UCSD-AML1 (cell line): ENCODE data around the gene MYL10.
A peak's percentile ranks its signal among the peaks of the same experiment; 100 is the strongest.
"Not testable (repeated sequence)": the region's sequence is repeated elsewhere in the genome, so short reads cannot be mapped to it uniquely, and the experiment has no call there.

Source experiments
- DNase-seq: peaks from one replicate; lab custom pipeline; 2025; ENCODE audit not compliant: unreplicated experiment; lab: John Stamatoyannopoulos, UW

Gene MYL10

DNA sequence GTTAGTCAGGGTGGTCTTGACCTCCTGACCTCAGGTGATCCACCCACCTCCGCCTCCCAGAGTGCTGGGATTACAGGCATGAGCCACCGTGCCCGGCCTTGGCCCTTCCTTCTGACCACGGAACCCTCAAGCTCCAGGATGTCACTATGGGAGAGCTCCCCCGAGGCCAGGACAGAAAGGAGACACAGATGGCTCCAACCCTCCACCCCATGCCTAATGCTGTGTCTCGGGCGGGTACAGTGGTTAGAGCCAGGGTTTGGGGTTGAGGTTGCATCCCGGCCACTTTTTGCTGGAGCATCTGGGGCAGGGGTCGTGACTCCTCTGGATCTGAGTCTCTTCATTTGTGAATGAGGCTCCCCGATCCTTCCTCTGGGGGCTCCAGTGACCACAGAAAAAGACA is 8.1 kb downstream of the MYL10 start:
- no peak for DNase-seq

- no peak for DNase-seq
These were observed 8.7 kb downstream of the MYL10 start for GRCh38 chr7:101620395-101620794.

DNA sequence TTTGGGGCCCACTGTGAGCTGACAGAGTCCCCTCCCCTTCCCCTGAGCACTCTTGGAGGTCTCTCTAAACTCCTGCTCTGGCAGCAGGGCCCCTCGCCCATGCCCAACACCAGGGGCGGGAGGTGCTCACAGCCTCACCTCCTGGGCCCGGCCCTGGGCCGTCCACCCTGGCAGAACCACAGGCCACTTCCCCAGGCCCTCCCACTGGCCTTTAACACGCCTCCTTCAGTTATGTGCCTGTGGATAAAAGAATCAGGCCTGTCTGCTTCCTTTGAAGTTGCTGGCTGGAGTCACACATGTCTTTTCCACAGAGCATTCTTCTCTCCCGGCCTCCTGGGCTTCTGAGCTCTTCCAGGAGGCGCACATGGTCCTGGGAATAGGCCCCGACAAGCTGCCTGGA is 10.2 kb downstream of the MYL10 start:
- no peak for DNase-seq

DNA sequence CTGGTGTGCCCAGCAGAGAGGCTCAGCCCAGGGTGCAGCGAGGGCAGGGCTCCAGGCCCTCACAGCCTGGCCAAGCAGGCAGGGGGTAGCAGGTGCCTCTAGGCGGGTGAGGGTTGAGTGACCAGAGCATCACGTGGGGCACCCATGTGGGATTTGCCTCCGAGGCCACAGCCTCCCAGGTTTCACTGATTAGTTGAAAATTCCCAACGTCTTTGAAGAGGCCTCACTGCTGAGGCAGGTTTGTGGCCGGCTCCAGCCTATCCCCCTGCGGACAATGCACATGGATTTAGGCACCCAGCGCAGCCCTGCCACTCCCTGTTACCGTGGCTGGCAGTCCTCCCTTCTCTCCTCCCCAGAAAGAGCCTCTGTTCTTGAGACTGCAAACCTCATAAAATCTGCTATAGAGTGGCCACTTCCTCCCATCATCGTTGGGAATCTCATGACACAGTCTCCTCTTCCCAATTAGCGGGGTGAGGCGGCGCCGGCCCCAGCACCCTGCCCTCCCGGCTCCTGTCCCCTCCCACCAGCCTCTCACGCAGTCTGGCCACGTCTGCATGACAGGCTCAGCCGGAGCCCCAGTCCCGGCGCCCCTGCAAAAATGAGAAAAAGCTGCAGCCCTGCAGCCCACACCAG is 10.8 kb downstream of the MYL10 start:
- no peak for DNase-seq

GRCh38 chr7:101617451-101618206 is 11.5 kb downstream of the MYL10 start:
- no peak for DNase-seq

DNA sequence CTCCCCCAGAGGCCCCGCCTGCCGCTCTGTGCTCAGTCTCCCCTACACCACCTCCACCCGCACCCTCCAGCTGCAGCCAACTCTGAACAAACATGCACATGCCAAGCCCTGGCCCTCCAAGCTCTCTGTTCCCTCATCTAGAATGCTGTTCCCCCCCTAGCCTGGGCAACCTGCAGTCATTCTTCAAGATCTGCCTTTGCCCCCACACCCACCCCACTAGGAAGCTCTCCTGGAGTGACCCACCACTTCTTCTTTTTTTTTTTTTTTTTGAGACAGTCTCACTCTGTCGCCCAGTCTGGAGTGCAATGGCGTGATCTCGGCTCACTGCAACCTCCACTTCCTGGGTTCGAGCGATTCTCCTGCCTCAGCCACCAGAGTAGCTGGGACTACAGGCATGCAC is 13.7 kb downstream of the MYL10 start:
- DNase-seq, result no peak

DNA sequence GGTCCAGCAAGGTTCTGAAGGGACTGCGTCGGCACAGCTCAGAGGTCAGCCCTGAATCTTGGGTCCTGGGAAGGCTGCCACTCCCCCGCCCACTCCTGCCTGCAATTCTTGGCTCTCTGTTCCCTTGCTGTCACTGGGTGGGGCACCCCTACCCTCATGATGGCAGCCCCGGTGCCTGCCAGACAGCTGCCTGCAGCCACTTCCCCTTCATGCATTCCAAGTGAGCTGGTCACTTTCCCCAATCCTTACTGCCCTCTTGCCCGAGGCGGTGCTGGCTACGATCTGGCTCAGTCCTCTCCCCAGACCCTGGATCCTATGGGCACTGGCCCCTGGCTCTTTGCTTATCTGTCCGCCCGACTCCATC is 14.2 kb downstream of the MYL10 start:
- no peak for DNase-seq

GRCh38 chr7:101614098-101614938 is 14.8 kb downstream of the MYL10 start:
- DNase-seq, result no peak

GRCh38 chr7:101612885-101613515 is 16.1 kb downstream of the MYL10 start:
- no peak for DNase-seq

- no peak for DNase-seq
These were observed 20.1 kb downstream of the MYL10 start for GRCh38 chr7:101608772-101609713.

DNA sequence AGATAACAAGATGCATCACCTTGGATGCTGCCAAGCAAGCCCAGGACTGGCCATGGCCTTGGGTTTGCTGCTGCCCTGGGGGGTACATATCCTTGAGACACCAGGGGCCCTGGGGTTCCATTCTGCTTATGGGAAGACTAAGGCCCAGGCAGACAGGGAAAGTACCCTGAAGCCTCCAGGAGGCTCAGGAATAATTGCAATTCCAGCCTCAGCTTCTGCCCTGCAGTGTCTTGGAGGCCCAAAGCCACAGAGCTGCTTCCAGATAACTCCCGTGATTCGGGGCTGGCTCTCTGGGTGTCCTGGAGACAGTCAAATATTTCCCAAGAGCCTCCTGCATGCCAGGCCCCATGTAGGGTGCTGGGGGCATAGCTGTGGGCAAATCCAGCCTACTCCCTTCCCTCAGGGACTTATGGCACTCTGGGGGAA is 22.6 kb downstream of the MYL10 start:
- no peak for DNase-seq

DNA sequence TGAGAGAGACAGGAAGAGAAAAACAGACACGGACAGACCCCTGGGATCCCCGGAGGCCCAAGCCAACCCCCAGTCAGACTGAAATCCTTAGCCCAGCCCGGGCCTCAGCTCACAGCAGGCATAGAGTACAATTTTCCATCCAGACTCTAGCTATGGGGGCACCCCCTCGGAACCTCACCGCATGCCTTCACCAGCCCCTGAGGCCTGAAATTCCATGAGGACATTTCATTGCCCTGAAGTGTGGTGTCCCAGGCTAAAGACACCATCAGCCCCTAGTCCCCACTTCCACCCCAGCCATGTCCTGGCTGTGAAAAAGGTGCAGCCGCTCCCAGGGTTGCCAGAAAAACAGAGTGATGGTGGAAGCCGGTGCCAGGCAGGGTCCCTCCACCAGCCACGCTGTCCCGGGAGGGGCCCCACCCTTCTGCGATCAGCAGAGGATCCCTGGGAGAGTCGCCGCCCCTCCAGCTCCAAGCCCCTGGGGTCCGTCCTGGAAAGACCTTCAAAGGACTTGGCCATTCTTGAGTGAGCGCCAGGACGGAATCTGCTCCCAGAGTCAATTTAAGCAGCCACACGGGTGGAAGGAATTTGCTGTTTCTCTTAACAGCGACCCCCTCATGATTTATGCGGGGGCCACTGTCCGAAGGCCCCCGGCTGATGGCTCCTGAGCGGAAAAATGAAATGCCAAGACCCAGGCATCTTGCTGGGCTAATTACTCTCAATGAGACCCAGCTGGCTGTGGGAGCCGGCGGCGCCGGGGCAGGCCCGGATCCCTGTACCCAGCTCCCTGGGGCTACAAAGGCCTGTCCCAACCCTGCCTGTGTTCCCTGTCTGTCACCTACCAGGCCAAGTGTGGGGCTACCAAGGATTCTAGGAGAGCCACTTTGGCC is 23.2 kb downstream of the MYL10 start:
- no peak for DNase-seq

DNA sequence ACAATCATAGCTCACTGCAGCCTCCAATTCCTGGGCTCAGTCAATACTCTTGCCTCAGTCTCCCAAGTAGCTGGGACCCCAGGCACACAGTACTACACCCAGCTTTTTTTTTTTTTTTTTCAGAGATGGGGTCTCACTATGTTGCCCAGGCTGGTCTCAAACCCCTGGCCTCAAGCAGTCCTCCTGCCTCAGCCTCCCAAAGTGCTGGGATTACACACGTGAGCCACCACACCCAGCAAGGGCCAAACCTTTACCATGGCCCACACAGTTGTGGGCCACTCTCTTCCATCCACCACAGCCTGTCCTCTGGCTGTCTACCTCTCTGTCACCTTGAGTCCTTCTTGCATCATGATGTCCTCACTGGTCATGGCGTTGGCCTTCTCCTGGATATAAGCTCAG is 24.2 kb downstream of the MYL10 start:
- DNase-seq, result not testable (repeated sequence)

DNA sequence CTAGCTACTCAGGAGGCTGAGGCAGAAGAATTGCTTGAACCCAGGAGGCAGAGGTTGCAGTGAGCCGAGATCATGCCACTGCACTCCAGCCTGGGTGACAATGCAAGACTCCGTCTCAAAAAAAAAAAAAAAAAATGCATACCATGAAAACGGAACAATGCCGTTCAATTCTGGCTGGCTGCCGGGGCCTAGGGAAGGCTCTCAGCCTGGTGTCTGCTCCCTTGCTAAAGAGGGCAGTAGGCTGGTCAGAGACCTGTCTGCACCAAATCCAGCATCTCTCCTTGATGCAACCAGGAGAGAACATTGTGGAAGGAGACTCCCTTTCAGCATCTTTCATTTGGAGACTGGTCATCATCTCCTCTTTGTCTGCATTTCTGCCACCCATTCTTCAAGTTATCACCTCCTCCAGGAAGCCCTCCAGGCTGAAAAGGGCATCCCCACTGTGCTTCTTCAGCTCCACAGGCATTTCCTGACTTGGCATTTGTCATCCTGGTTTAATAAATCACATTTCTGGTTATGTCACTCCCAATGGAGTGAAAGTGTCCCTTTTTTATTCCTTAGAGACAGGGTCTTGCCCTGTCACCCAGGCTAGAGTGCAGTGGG is 24.7 kb downstream of the MYL10 start:
- no peak for DNase-seq

- peak; percentile 53 for DNase-seq
These were observed 26.4 kb downstream of the MYL10 start for GRCh38 chr7:101602484-101603241.

GRCh38 chr7:101602082-101602481 is 27.0 kb downstream of the MYL10 start:
- DNase-seq, result no peak

DNA sequence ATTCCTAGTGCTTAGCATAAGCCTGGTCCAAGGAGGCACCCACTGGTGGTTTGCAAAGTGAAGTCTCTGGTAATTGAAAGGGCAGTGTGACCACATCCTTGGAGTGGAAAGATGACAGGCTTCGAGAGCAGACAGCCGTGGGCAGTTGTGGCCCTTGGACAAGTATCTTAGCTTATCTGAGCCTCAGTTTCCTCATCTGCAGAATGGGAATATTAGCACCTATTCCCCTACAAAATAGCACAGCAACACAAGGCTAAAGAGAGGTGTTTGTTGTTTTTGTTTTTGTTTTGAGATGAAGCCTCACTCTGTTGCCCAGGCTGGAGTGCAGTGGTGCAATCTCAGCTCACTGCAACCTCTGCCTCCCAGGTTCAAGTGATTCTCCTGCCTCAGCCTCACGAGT is 29.3 kb downstream of the MYL10 start:
- no peak for DNase-seq
